WI38 (cell line): ENCODE data around the gene MARVELD2.
A peak's percentile ranks its signal among the peaks of the same experiment; 100 is the strongest.

Experiments used
- H3K4me3 ChIP-seq: 2 replicates; pipeline ENCODE4 v1.5.1; 2011; ENCODE audit warnings: low read depth, mild to moderate bottlenecking, control low read depth, low read length
- CTCF ChIP-seq: IDR thresholded peaks from 2 replicates; pipeline ENCODE4 v1.5.1; 2012; ENCODE audit warnings: low read depth, mild to moderate bottlenecking, control low read depth, low read length

MARVELD2 gene

GRCh38 chr5:69484891-69485290 is 70.0 kb downstream of the MARVELD2 start:
- H3K4me3 ChIP-seq, result no peak overlapping the region

GRCh38 chr5:69485471-69485870 is 70.6 kb downstream of the MARVELD2 start:
- H3K4me3 ChIP-seq, result no peak overlapping the region
- no peak for TF ChIP-seq CTCF

More at GRCh38 chr5:69484891-69485290, 70.0 kb downstream of the MARVELD2 start:
- TF ChIP-seq CTCF, result no peak

DNA sequence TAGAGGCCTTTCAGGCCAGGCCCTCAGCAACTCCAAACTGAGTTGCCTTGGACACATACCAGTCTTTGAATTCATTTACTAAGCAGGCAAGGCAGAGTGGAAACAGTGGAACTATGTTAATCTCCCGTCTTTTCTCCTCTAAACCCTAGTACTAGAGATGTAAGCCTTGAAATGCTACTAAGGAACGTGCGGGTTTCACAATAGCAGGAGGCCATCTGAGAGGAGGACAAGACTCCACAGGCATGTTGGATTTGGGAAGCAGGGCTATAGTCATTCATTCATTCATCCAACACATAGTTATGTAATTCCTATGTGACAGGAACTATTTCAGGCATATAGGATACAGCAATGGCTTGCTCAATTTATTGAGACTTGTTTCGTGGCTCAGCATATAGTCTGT is 74.3 kb downstream of the MARVELD2 start:
- no peak for TF ChIP-seq CTCF
- H3K4me3 ChIP-seq, result no peak overlapping the region

- TF ChIP-seq CTCF, result no peak
- no peak overlapping the region for H3K4me3 ChIP-seq
Observed at GRCh38 chr5:69491027-69491426, 76.1 kb downstream of the MARVELD2 start.

GRCh38 chr5:69491838-69492390 is 77.0 kb downstream of the MARVELD2 start:
- TF ChIP-seq CTCF, result no peak
- peak overlapping the region; percentile 69 for H3K4me3 ChIP-seq

DNA sequence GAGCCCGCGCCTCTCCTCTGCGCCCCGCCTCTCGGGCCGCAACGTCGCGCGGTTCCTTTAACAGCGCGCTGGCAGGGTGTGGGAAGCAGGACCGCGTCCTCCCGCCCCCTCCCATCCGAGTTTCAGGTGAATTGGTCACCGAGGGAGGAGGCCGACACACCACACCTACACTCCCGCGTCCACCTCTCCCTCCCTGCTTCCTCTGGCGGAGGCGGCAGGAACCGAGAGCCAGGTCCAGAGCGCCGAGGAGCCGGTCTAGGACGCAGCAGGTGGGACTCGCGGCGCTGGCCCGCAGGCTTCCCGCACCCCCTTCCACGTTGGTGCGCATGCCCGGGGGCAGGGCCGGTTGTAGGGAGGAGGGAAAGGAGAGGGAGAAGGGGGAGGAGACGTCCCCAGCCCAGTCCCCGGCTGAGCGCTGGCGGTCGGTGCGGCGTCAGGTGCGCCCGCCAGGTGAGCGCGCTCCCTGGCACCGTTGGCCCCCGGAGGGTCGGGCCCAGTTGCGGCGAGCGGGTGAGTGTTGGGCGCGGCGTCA is 77.5 kb downstream of the MARVELD2 start, which contains the start of gene OCLN:
Gene OCLN (plus strand): TSS at position 400 of the 532 bp plus-strand sequence. CDS start 11,455 bp downstream, outside the sequence.
- H3K4me3 ChIP-seq, result peak within 1 kb of the TSS; percentile 69
- TF ChIP-seq CTCF, result no peak

- H3K4me3 ChIP-seq, result peak overlapping the region; percentile 69
Observed at GRCh38 chr5:69492923-69493395, 78.0 kb downstream of the MARVELD2 start.

More at GRCh38 chr5:69492923-69493395, 78.0 kb downstream of the MARVELD2 start:
- TF ChIP-seq CTCF, result no peak
